Measurements from ENCODE around the gene PIGA. TPM values are rescaled to one million over a fixed set of nuclear protein-coding genes. Genes with fewer than 3 reads are reported as not detected.

PIGA gene
- total and polyA plus RNA-seq, 10 of the 15 experiments (the other 5 are each of a cell fraction or from before 2014, with no cell fraction given): 4.9 to 24.1 (median 11.0) TPM

DNA sequence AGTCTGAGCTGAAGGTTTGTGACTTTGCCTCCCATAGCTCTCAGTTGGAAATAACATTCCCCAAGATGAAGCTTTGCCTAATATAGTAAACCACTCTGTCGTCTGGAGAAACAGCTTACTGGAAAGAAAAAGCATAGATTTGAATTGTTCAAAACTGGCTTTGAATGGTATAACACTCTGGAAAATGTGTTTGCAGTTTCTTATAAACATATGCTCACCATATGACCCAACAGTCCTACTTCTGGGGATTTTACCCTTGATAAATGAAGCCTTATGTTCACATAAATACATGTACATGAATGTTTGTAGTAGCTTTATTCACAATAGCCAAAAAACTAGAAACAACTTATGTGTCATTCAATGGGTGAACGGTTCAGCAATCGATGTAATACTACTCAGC lies 38.7 kb upstream of the PIGA start (continued):
- TF ChIP-seq, protein P1, sequence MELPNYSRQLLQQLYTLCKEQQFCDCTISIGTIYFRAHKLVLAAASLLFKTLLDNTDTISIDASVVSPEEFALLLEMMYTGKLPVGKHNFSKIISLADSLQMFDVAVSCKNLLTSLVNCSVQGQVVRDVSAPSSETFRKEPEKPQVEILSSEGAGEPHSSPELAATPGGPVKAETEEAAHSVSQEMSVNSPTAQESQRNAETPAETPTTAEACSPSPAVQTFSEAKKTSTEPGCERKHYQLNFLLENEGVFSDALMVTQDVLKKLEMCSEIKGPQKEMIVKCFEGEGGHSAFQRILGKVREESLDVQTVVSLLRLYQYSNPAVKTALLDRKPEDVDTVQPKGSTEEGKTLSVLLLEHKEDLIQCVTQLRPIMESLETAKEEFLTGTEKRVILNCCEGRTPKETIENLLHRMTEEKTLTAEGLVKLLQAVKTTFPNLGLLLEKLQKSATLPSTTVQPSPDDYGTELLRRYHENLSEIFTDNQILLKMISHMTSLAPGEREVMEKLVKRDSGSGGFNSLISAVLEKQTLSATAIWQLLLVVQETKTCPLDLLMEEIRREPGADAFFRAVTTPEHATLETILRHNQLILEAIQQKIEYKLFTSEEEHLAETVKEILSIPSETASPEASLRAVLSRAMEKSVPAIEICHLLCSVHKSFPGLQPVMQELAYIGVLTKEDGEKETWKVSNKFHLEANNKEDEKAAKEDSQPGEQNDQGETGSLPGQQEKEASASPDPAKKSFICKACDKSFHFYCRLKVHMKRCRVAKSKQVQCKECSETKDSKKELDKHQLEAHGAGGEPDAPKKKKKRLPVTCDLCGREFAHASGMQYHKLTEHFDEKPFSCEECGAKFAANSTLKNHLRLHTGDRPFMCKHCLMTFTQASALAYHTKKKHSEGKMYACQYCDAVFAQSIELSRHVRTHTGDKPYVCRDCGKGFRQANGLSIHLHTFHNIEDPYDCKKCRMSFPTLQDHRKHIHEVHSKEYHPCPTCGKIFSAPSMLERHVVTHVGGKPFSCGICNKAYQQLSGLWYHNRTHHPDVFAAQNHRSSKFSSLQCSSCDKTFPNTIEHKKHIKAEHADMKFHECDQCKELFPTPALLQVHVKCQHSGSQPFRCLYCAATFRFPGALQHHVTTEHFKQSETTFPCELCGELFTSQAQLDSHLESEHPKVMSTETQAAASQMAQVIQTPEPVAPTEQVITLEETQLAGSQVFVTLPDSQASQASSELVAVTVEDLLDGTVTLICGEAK (IDR thresholded peaks at IDR 0.05; ENCODE audit: borderline replicate concordance): no peak
- TF ChIP-seq ZZZ3 (IDR thresholded peaks at IDR 0.05; ENCODE audit: control insufficient read depth, insufficient read length, low read depth): no peak

DNA sequence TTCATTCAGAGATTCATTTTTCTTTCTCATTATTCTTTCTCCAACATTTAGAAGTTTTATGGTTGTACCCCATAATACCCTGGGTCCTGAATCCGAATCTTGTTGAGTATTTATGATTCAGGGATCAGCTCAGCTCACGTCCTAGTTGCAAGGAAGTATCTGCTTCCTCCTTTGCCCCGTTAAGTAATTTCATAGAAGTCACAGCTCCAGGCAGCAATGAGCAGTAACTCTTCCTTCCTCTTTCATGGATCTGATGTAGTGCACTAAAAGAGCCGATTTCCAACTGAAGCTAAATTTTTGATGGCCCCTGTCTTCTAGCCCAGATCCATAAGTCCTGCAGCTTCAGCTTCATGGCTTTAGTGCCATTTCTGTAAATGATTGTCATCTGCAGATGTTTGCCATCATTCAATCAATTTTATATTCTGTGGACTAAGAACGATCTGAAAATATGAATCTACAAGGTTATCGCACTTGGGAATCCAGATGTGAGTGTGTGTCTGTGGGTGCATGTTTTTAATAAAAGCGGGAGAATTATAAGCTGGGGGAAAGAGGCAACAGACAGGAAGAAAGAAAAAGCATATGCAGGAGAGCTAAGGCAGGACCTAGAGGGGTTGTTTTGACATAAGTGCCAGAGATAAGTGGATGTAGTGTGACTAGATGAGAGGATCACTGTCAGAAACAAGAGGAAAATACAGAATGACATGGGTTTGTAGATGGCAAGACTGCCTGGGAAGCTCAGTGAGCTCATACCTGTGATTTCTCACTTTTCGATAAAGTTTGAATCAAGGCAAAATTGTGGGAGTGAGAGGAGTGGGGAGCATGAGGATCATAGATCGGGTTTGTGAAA lies 31.4 kb upstream of the PIGA start:
- intact Hi-C loops (cut with micrococcal nuclease; ENCODE audit: unreplicated experiment): no loop called here
- H3K4me2 ChIP-seq (ENCODE audit: control insufficient read depth, insufficient read depth): no peak overlapping the region
- ChIA-PET RAD21 (ENCODE audit: unreplicated experiment) (no interaction called here), SMC1A (ENCODE audit: uncharacterized antibody, unreplicated experiment) (interaction anchor here (1.3 to 2.3 kb wide), 2 partner anchors 12 to 17 kb away, joined by 4 to 6 read pairs; no protein-coding TSS in a partner anchor), CTCF (interaction anchor here (1.2 to 3.2 kb wide), 2 partner anchors 17 to 39 kb away, joined by 3 to 11 read pairs; no protein-coding TSS in a partner anchor), POLR2A (no interaction called here)
- ATAC-seq: no peak
- WGBS (ENCODE audit: insufficient coverage, insufficient replicate concordance, low lambda C conversion rate, missing lambda C conversion rate): 44% methylated on average over 9 of the region's 9 CpGs
- no peak overlapping the region for H3K9ac ChIP-seq (ENCODE audit: control insufficient read depth, insufficient read depth, low read length)
- no peak overlapping the region for H3K27ac ChIP-seq (ENCODE audit: control insufficient read depth, insufficient read depth)
- H3K4me3 ChIP-seq: no peak overlapping the region
- no peak for DNase-seq (ENCODE audit: low read depth, low spot score)
- no peaks in the 10 kb centered on the region for H4K20me1 ChIP-seq (ENCODE audit: control insufficient read depth, insufficient read depth)
- no peaks in the 10 kb centered on the region for H3K4me1 ChIP-seq (ENCODE audit: control insufficient read depth, insufficient read depth, low read length)
- no peaks in the 10 kb centered on the region for H3K36me3 ChIP-seq (ENCODE audit: control insufficient read depth in 2 of 2, insufficient read depth in 2 of 2, low read length in 1 of 2)
- H2AFZ ChIP-seq (ENCODE audit: control insufficient read depth, low read depth, low read length): no peak overlapping the region
- no peaks in the 10 kb centered on the region; a peak in 1 of 4 replicates for H3K27me3 ChIP-seq (replicated peaks in 1 of 2; ENCODE audit: control insufficient read depth in 2 of 2, insufficient read depth in 2 of 2, low read length in 1 of 2)
- H3K9me3 ChIP-seq (replicated peaks; ENCODE audit: control insufficient read depth, insufficient read depth, low read length): no peaks in the 10 kb centered on the region
- in situ Hi-C loops (cut with MboI): no loop called here
- H3K79me2 ChIP-seq (ENCODE audit: control insufficient read depth, insufficient read depth, low read length): no peaks in the 10 kb centered on the region
- no TSS peak for BruUV-seq (replicated peaks)
- FAIRE-seq: no peak
- TF ChIP-seq, protein P2, sequence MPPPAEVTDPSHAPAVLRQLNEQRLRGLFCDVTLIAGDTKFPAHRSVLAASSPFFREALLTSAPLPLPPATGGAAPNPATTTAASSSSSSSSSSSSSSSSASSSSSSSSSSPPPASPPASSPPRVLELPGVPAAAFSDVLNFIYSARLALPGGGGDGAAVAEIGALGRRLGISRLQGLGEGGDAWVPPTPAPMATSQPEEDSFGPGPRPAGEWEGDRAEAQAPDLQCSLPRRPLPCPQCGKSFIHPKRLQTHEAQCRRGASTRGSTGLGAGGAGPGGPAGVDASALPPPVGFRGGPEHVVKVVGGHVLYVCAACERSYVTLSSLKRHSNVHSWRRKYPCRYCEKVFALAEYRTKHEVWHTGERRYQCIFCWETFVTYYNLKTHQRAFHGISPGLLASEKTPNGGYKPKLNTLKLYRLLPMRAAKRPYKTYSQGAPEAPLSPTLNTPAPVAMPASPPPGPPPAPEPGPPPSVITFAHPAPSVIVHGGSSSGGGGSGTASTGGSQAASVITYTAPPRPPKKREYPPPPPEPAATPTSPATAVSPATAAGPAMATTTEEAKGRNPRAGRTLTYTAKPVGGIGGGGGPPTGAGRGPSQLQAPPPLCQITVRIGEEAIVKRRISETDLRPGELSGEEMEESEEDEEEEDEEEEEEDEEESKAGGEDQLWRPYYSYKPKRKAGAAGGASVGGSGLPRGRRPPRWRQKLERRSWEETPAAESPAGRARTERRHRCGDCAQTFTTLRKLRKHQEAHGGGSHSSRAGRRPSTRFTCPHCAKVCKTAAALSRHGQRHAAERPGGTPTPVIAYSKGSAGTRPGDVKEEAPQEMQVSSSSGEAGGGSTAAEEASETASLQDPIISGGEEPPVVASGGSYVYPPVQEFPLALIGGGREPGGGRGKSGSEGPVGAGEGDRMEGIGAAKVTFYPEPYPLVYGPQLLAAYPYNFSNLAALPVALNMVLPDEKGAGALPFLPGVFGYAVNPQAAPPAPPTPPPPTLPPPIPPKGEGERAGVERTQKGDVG (CRISPR knock-in tag; IDR thresholded peaks at IDR 0.05): no peak
- TF ChIP-seq, protein P3, sequence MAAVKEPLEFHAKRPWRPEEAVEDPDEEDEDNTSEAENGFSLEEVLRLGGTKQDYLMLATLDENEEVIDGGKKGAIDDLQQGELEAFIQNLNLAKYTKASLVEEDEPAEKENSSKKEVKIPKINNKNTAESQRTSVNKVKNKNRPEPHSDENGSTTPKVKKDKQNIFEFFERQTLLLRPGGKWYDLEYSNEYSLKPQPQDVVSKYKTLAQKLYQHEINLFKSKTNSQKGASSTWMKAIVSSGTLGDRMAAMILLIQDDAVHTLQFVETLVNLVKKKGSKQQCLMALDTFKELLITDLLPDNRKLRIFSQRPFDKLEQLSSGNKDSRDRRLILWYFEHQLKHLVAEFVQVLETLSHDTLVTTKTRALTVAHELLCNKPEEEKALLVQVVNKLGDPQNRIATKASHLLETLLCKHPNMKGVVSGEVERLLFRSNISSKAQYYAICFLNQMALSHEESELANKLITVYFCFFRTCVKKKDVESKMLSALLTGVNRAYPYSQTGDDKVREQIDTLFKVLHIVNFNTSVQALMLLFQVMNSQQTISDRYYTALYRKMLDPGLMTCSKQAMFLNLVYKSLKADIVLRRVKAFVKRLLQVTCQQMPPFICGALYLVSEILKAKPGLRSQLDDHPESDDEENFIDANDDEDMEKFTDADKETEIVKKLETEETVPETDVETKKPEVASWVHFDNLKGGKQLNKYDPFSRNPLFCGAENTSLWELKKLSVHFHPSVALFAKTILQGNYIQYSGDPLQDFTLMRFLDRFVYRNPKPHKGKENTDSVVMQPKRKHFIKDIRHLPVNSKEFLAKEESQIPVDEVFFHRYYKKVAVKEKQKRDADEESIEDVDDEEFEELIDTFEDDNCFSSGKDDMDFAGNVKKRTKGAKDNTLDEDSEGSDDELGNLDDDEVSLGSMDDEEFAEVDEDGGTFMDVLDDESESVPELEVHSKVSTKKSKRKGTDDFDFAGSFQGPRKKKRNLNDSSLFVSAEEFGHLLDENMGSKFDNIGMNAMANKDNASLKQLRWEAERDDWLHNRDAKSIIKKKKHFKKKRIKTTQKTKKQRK (IDR thresholded peaks at IDR 0.05; ENCODE audit: low read depth, low read length): no peak
- TF ChIP-seq CHD1 (IDR thresholded peaks at IDR 0.05; ENCODE audit: low read depth, low read length): no peak
- no peak for TF ChIP-seq HDAC6 (IDR thresholded peaks at IDR 0.05; ENCODE audit: unreplicated experiment)

All from GM12878 (cell line).